ENCODE results near the gene GMPR2. TPM values are rescaled to one million over a fixed set of nuclear protein-coding genes. Genes with fewer than 3 reads are reported as not detected.
A peak's percentile ranks its signal among the peaks of the same experiment; 100 is the strongest.

Gene GMPR2
- total RNA-seq, 1 donor from 2014 or later, result 37.5 TPM

DNA sequence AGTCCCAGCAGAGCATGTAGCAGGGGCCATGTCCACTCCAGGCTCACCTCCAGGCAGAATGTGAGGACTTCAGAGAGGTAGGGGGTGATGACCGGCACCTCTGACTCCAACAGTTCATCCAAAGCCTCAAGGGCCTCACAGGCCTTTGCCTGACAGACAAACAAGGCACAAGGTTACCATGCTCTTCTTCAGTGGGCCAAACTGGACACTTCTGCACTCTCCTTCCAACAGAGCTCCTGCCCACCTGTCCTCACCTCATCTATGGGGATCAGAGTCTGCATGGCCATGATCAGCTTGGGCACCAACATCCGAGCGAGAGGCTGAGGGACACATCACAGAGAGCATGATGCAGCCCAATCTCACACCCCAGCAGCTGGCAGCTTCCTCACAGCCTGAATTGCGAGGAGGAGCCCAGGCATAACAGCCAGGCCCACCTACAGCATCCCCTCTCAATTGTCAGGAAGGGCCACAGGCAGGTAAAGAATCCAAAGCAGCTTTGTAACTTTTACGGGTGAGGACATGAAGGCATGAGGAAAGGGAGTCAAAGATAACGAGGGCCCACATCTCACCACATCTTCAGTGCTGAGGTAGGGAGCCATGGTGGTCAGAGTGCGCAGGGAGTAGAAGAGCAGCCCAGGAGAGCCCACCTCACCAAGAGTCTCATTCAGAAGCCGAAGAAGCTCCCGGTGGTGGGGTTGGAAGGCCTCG lies 45.7 kb upstream of the GMPR2 start:
- no peaks in the 10 kb centered on the region for H3K9me3 ChIP-seq
- intact Hi-C loops (cut with DNase I), result no loop called here
- no peak for DNase-seq (ENCODE audit: low spot score in 2 of 2)
- H3K4me1 ChIP-seq, result peaks cover 0 to 19% of the 10 kb centered on the region in 2 donors
- H3K27me3 ChIP-seq, result no peaks in the 10 kb centered on the region
- no peak overlapping the region for H3K27ac ChIP-seq
- no peak for TF ChIP-seq CTCF (IDR thresholded peaks at IDR 0.05)
- H3K4me3 ChIP-seq, result no peak overlapping the region
- peaks cover 31 to 49% of the 10 kb centered on the region in 2 donors for H3K36me3 ChIP-seq

DNA sequence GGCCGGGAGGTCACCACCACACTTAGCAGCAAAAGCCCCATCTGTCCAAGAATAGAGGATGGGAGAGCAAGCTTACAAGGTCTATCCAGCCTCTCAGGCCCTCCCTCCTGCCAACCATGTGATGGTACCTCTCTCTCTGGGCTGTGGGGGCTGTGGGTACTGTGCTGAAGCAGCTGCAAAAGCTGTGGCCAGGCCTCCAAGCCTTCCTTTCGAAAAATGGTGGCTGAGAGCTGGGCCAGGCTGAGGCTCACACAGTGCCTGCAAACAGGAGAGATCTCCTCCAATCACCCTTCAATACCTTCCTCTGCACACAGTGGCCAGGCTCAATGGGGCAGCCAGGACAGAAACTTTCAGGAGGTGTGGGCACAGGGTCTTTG lies 45.2 kb upstream of the GMPR2 start:
- peaks cover 33 to 48% of the 10 kb centered on the region in 2 donors for H3K36me3 ChIP-seq
- TF ChIP-seq CTCF (IDR thresholded peaks at IDR 0.05), result no peak
- DNase-seq (ENCODE audit: low spot score in 2 of 2), result no peak
- H3K4me1 ChIP-seq, result peaks cover 0 to 19% of the 10 kb centered on the region in 2 donors
- intact Hi-C loops (cut with DNase I), result no loop called here
- H3K4me3 ChIP-seq, result peak overlapping the region in 1 of 2 donors; percentile 83
- H3K27ac ChIP-seq, result no peak overlapping the region
- no peaks in the 10 kb centered on the region for H3K27me3 ChIP-seq
- H3K9me3 ChIP-seq, result no peaks in the 10 kb centered on the region

DNA sequence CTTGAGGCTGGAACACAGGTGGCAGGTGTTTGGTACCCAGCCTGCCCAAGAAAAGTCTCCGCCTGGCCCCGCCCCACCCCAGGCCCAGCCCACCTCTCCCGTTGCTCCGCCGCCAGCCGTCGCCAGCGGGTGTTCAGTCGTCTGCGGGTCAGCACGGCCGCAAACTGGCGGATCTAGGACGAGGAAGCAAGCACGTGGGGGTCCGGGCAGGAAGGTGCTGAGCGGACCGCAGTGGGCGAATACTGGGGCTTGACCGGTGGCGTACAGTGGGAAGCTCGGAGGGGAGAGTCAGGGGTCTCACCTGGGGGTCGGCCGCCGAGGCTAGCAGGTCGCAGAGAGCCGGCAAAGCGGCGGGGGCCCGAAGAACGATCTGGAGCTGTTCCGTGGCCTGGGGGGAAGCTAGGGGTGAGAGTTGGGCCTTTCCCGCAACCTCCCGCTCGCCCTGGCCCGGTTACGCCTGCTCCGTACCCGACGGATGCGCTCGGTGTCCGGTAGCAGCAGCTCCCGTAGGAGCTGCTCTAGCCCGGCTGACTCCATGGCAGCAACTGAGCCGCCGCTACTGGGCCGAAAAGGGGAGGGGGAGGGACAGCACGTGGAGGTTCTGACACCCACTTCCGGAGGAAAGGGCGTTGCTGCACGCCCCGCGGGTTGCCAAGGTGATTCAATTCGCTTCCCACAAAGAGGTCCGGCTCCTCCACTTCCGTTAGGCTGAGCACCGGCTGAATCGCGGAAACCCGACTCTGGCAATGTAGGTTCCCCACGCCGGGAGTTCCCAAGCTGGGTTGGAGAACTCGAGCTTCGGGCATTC lies 44.3 kb upstream of the GMPR2 start, which contains the start of gene IPO4:
Gene IPO4 (minus strand): TSS at position 566 of the 808 bp plus-strand sequence. CDS start 29 bp downstream, at position 537.
- no peak for TF ChIP-seq CTCF (IDR thresholded peaks at IDR 0.05)
- no peaks in the 10 kb centered on the region for H3K9me3 ChIP-seq
- H3K27ac ChIP-seq, result peak within 1 kb of the TSS; percentile 43 to 58
- peaks cover 32 to 46% of the 10 kb centered on the region in 2 donors for H3K36me3 ChIP-seq
- intact Hi-C loops (cut with DNase I), result loop anchor here (2.0 kb wide), 3 partner anchors 28 to 74 kb away; partner anchors contain the start of genes DCAF11, IRF9, NRL and PSME2
- no peaks in the 10 kb centered on the region for H3K27me3 ChIP-seq
- peak within 1 kb of the TSS; percentile 50 to 83 for H3K4me3 ChIP-seq
- peaks cover 0 to 19% of the 10 kb centered on the region in 2 donors for H3K4me1 ChIP-seq
- peak; percentile 81 to 97 for DNase-seq (ENCODE audit: low spot score in 2 of 2)

DNA sequence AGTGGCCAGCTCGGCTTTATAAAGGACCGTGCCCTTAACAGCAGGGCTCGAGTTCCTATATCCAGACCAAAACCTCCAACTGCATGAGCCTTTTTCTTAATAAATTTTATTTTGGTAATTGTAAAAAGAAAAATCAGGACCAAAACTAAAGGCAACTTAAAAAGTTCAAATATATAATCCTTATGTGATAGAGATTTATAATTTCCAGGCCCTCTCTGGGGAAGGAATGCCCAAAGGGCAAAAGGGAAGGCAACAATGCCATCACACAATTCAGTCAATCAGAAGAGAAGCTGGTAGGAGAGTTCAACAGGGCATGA lies 43.7 kb upstream of the GMPR2 start:
- TF ChIP-seq CTCF (IDR thresholded peaks at IDR 0.05), result no peak
- Histone ChIP-seq H3K4me3 (peak overlapping the region in 1 of 2 donors; percentile 83), H3K36me3 (peaks cover 26 to 40% of the 10 kb centered on the region in 2 donors), H3K4me1 (peaks cover 1 to 20% of the 10 kb centered on the region in 2 donors), H3K27me3 (no peaks in the 10 kb centered on the region), H3K27ac (peak overlapping the region in 1 of 2 donors; percentile 17), H3K9me3 (no peaks in the 10 kb centered on the region)
- intact Hi-C loops (cut with DNase I), result loop anchor here (2.0 kb wide), 3 partner anchors 28 to 74 kb away; partner anchors contain the start of genes DCAF11, IRF9, NRL and PSME2
- DNase-seq (ENCODE audit: low spot score in 2 of 2), result no peak

DNA sequence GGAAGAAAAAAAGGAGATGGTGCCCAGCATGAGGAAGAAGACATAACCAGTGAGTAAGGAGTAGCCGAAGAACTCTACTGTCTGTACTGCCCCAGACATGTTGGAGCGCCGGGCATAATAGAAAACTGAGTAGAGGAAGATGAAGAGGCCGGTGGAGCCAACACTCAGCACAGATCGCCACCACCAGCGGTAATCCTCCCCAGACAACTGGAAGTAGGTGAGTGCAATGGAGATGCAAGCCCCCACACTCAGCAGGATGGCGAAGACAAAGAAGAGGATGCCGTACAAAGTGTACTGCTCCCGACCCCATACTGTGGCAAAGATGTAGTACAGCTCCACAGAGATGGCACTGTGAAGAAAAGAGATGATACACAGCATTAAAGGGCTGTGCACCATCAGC lies 43.3 kb upstream of the GMPR2 start:
- DNase-seq (ENCODE audit: low spot score in 2 of 2), result no peak
- intact Hi-C loops (cut with DNase I), result loop anchor here (2.0 kb wide), 3 partner anchors 29 to 75 kb away; partner anchors contain the start of genes DCAF11, IRF9, NRL and PSME2
- peaks cover 5 to 25% of the 10 kb centered on the region in 2 donors for H3K4me1 ChIP-seq
- H3K27ac ChIP-seq, result peak overlapping the region in 1 of 2 donors; percentile 17
- H3K36me3 ChIP-seq, result peaks cover 23 to 36% of the 10 kb centered on the region in 2 donors
- no peaks in the 10 kb centered on the region for H3K27me3 ChIP-seq
- no peaks in the 10 kb centered on the region for H3K9me3 ChIP-seq
- no peak overlapping the region for H3K4me3 ChIP-seq
- no peak for TF ChIP-seq CTCF (IDR thresholded peaks at IDR 0.05)
